HCT116 (cell line): Measurements from ENCODE around the gene ISM1. TPM values are rescaled to one million over a fixed set of nuclear protein-coding genes. Genes with fewer than 3 reads are reported as not detected.

Experiments used
- ATAC-seq: fragments of 200-7000 bp; cut with Tn5 transposase; 2 replicates; pipeline ENCODE4 v1.9.1; 2020; ENCODE audit warnings: mild to moderate bottlenecking, moderate library complexity
- BruUV-seq: library from RNA; stranded (reverse); fragments of 400-500 nt; replicated peaks from 2 replicates; lab custom pipeline; 2021; lab: Mats Ljungman, UMichigan
- CTCF ChIA-PET: fragments of 300-600 bp; sonication (Branson Sonifier 250); formaldehyde crosslinking; loops from one replicate; lab custom pipeline; 2021; ENCODE audit warnings: antibody characterized with exemption; lab: Charles Lee
- POLR2A ChIA-PET: fragments of 300-600, 350-600 bp; sonication (Branson Sonifier 250); formaldehyde crosslinking; loops from one replicate; lab custom pipeline; 2021; ENCODE audit warnings: antibody characterized with exemption; lab: Charles Lee
- RAD21 ChIA-PET, 2 experiments: fragments of 300-600 bp; sonication (Branson Sonifier 250); formaldehyde crosslinking; loops; one replicate each; lab custom pipeline; 2023; ENCODE audit warnings: low total read pairs in 2 of 2; ENCODE audit not compliant: uncharacterized antibody in 2 of 2, unreplicated experiment in 2 of 2, low non-redundant PET in 1 of 2; lab: Charles Lee
- DNase-seq: peaks from one replicate; pipeline ENCODE4 v3.0.0-alpha.2; 2010; ENCODE audit warnings: low read depth, low spot score
- H2AFZ ChIP-seq: fragments of 200-600 bp; shearing (Covaris generic), sonication (generic); 2 replicates; pipeline ENCODE4 v1.6.1; 2017; ENCODE audit warnings: low read depth, mixed run types, mixed read lengths, antibody characterized with exemption, low read length; ENCODE audit not compliant: poor library complexity, severe bottlenecking
- H3K27ac ChIP-seq: 2 replicates; pipeline ENCODE4 v1.5.1; 2012; ENCODE audit warnings: low read depth, low read length
- H3K27me3 ChIP-seq: fragments of 200-600 bp; sonication (generic); 2 replicates; pipeline ENCODE4 v1.6.1; 2016; ENCODE audit warnings: mixed run types, low read length, mixed read lengths; ENCODE audit not compliant: insufficient read depth
- H3K36me3 ChIP-seq, 2 experiments: fragments of 200-500 bp in 1 of 2; fragments of 200-600 bp in 1 of 2; sonication (Bioruptor generic) in 1 of 2; sonication (generic) in 1 of 2; 2 replicates each; pipeline versions ENCODE4 v1.5.1 to v1.6.1; 2014 to 2016; ENCODE audit warnings: low read length in 2 of 2, inconsistent platforms in 1 of 2, mixed read lengths in 1 of 2, mixed run types in 1 of 2; ENCODE audit not compliant: insufficient read depth in 2 of 2, control insufficient read depth in 1 of 2
- H3K4me1 ChIP-seq, 2 experiments: fragments of 200-600 bp in 1 of 2; sonication (generic) in 1 of 2; 2 replicates each; pipeline versions ENCODE4 v1.5.1 to v1.6.1; 2012 to 2017; ENCODE audit warnings: low read length in 2 of 2, inconsistent platforms in 1 of 2, mild to moderate bottlenecking in 1 of 2, mixed read lengths in 1 of 2, mixed run types in 1 of 2, moderate library complexity in 1 of 2; ENCODE audit not compliant: insufficient read depth in 2 of 2, control insufficient read depth in 1 of 2
- H3K4me2 ChIP-seq: fragments of 200-600 bp; sonication (generic); 2 replicates; pipeline ENCODE4 v1.6.1; 2017; ENCODE audit warnings: mixed run types, low read length, mixed read lengths
- H3K4me3 ChIP-seq, 2 experiments: fragments of 200-600 bp in 1 of 2; sonication (generic) in 1 of 2; replicated peaks in 1 of 2; 2 replicates each; pipeline ENCODE4 v1.5.1; 2011 to 2016; ENCODE audit warnings: low read length in 2 of 2, control low read depth in 1 of 2, low read depth in 1 of 2, mild to moderate bottlenecking in 1 of 2, mixed read lengths in 1 of 2, mixed run types in 1 of 2
- H3K79me2 ChIP-seq: fragments of 200-600 bp; sonication (generic); 2 replicates; pipeline ENCODE4 v1.6.1; 2017; ENCODE audit warnings: mild to moderate bottlenecking, mixed run types, low read length, moderate library complexity, mixed read lengths; ENCODE audit not compliant: insufficient read depth
- H3K9ac ChIP-seq: fragments of 200-600 bp; sonication (generic); 2 replicates; pipeline ENCODE4 v1.6.1; 2016; ENCODE audit warnings: low read length, mixed read lengths
- H3K9me2 ChIP-seq: fragments of 200-600 bp; sonication (generic), shearing (Covaris generic); 2 replicates; pipeline ENCODE4 v1.6.1; 2017; ENCODE audit warnings: mixed run types, mild to moderate bottlenecking, moderate library complexity; ENCODE audit not compliant: insufficient read depth
- H3K9me3 ChIP-seq, 2 experiments: fragments of 200-500 bp in 1 of 2; fragments of 200-600 bp in 1 of 2; sonication (Bioruptor generic) in 1 of 2; sonication (generic) in 1 of 2; 2 replicates each; pipeline ENCODE4 v1.6.1; 2014 to 2017; ENCODE audit warnings: low read length in 2 of 2, mixed read lengths in 2 of 2, inconsistent platforms in 1 of 2, low read depth in 1 of 2, mild to moderate bottlenecking in 1 of 2, mixed run types in 1 of 2, moderate library complexity in 1 of 2; ENCODE audit not compliant: control insufficient read depth in 1 of 2, insufficient read depth in 1 of 2
- H4K20me1 ChIP-seq: fragments of 200-600 bp; sonication (generic), shearing (Covaris generic); 2 replicates; pipeline ENCODE4 v1.6.1; 2017; ENCODE audit warnings: mixed run types, mild to moderate bottlenecking, moderate library complexity; ENCODE audit not compliant: insufficient read depth
- CBX3 ChIP-seq: IDR thresholded peaks from 2 replicates; pipeline ENCODE4 v1.6.1; 2012; ENCODE audit warnings: low read depth
- CEBPB ChIP-seq: IDR thresholded peaks from 2 replicates; pipeline ENCODE4 v1.6.1; 2012; ENCODE audit warnings: low read depth
- ELF1 ChIP-seq: IDR thresholded peaks from 2 replicates; pipeline ENCODE4 v1.6.1; 2012; ENCODE audit warnings: low read depth, borderline replicate concordance
- EZH2 ChIP-seq: fragments of 200-600 bp; sonication (generic); IDR thresholded peaks from 2 replicates; pipeline ENCODE4 v1.6.1; 2017; ENCODE audit warnings: antibody characterized with exemption, mixed run types
- EZH2phosphoT487 ChIP-seq: fragments of 200-600 bp; IDR thresholded peaks from 2 replicates; pipeline ENCODE4 v1.6.1; 2018; ENCODE audit warnings: antibody characterized with exemption, borderline replicate concordance
- JUND ChIP-seq: IDR thresholded peaks from 2 replicates; pipeline ENCODE4 v1.6.1; 2012
- POLR2A ChIP-seq: IDR thresholded peaks from 2 replicates; pipeline ENCODE4 v1.7.0; 2011; ENCODE audit warnings: borderline replicate concordance; ENCODE audit not compliant: insufficient read depth, insufficient read length; ENCODE audit errors: extremely low read depth
- POLR2AphosphoS5 ChIP-seq: IDR thresholded peaks from 2 replicates; pipeline ENCODE4 v1.6.1; 2011; ENCODE audit warnings: mild to moderate bottlenecking, low read depth, low read length, moderate library complexity
- RAD21 ChIP-seq: IDR thresholded peaks from 2 replicates; pipeline ENCODE4 v1.6.1; 2012; ENCODE audit warnings: low read depth, mild to moderate bottlenecking
- SIN3A ChIP-seq: IDR thresholded peaks from 2 replicates; pipeline ENCODE4 v1.6.1; 2012; ENCODE audit warnings: low read depth
- SP1 ChIP-seq: IDR thresholded peaks from 2 replicates; pipeline ENCODE4 v1.6.1; 2012; ENCODE audit warnings: low read depth
- SRF ChIP-seq: IDR thresholded peaks from 2 replicates; pipeline ENCODE4 v1.6.1; 2012; ENCODE audit warnings: low read depth
- TCF7L2 ChIP-seq: IDR thresholded peaks from 2 replicates; pipeline ENCODE4 v1.7.0; 2011; ENCODE audit warnings: borderline replicate concordance, inconsistent platforms; ENCODE audit not compliant: insufficient read depth, insufficient read length; ENCODE audit errors: extremely low read depth
- YY1 ChIP-seq: IDR thresholded peaks from 2 replicates; pipeline ENCODE4 v1.6.1; 2011; ENCODE audit warnings: low read length, low read depth, moderate library complexity, mild to moderate bottlenecking; ENCODE audit not compliant: insufficient replicate concordance; ENCODE audit errors: extremely low read depth
- ZFX ChIP-seq: fragments of 450-650 bp; IDR thresholded peaks from 2 replicates; pipeline ENCODE4 v1.6.1; 2017
- ZNF274 ChIP-seq: fragments of 200-500 bp; sonication (Bioruptor generic); IDR thresholded peaks from 2 replicates; pipeline ENCODE4 v1.6.1; 2014; ENCODE audit warnings: mild to moderate bottlenecking, low read depth, low read length, inconsistent platforms
- intact Hi-C: fragments of 100-400 bp; cut with micrococcal nuclease; formaldehyde crosslinking; loops from 2 replicates; pipeline ENCODE4 v1.10.0; 2022
- total RNA-seq: library from RNA; stranded (reverse); gene quantifications from one replicate; pipeline ENCODE4 v1.2.1, GENCODE V29; 2021; ENCODE audit not compliant: unreplicated experiment
- TF ChIP-seq, protein P1 (sequence below): IDR thresholded peaks from 2 replicates; pipeline ENCODE4 v1.6.1; 2012
- TF ChIP-seq, protein P2 (sequence below): IDR thresholded peaks from 2 replicates; pipeline ENCODE4 v1.6.1; 2012; ENCODE audit warnings: low read depth
- TF ChIP-seq, protein P3 (sequence below), 3 experiments: fragments of 200-600 bp in 1 of 3; sonication (generic) in 1 of 3; IDR thresholded peaks in 2 of 3; conservative IDR thresholded peaks in 1 of 3; 2 replicates each; pipeline ENCODE4 v1.5.1; 2012 to 2017; ENCODE audit warnings: low read depth in 2 of 3, low read length in 2 of 3, antibody characterized with exemption in 1 of 3, borderline replicate concordance in 1 of 3, control low read depth in 1 of 3, mild to moderate bottlenecking in 1 of 3, mixed read lengths in 1 of 3, mixed run types in 1 of 3, moderate library complexity in 1 of 3; ENCODE audit not compliant: insufficient read depth in 1 of 3
- TF ChIP-seq, protein P4 (sequence below): IDR thresholded peaks from 2 replicates; pipeline ENCODE4 v1.6.1; 2012

Gene ISM1
- total RNA-seq, 1 experiment from 2014 or later, result 0.37 TPM

DNA sequence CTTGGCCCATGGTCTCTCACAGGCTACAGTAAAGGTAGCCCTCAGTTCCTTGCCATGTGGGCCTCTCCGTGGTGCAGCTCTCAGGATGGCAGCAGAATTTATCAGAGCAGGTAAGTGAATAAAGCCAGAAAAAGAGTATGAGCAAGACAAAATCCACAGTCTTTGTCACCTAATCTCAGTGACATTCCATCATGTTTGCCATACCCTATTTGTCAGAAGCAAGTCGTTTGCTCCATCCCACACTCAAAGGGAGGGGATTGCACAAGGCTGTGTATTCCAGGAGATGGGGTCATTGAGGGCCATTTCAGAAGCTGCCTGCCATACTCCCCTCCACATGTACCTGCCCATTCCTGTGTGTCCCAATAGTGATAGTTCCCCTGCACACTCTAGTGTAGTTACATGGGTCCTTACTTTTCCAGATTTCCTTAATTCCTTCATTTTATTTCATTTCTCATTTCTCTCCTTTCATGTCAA, 24.2 kb downstream of the ISM1 start:
- no peaks in the 10 kb centered on the region; the same call in 1 of the 2 replicates for H3K27me3 ChIP-seq
- H2AFZ ChIP-seq, result no peak overlapping the region
- ChIA-PET RAD21 (no interaction called here), POLR2A (no interaction called here), CTCF (no interaction called here)
- H3K4me3 ChIP-seq, result no peak overlapping the region
- H3K4me1 ChIP-seq, result peaks cover 4 to 12% of the 10 kb centered on the region in 2 experiments; a peak in 3 of 4 replicates
- no peak overlapping the region for H3K9ac ChIP-seq
- H3K27ac ChIP-seq, result no peak overlapping the region
- no peaks in the 10 kb centered on the region for H3K9me3 ChIP-seq
- no peaks in the 10 kb centered on the region for H4K20me1 ChIP-seq
- no peak for ATAC-seq
- no peaks in the 10 kb centered on the region for H3K9me2 ChIP-seq
- DNase-seq, result no peak
- H3K4me2 ChIP-seq, result no peak overlapping the region
- H3K79me2 ChIP-seq, result no peaks in the 10 kb centered on the region
- H3K36me3 ChIP-seq, result no peaks in the 10 kb centered on the region
- intact Hi-C loops, result no loop called here
- BruUV-seq, result no TSS peak
- TF ChIP-seq YY1 (no peak), CEBPB (no peak), EZH2 (no peak), SP1 (no peak), ZNF274 (no peak), RAD21 (no peak), ZFX (no peak), SRF (no peak), JUND (no peak), TCF7L2 (no peak), POLR2A (no peak), ELF1 (no peak), CBX3 (no peak), EZH2phosphoT487 (no peak), SIN3A (no peak), POLR2AphosphoS5 (no peak)
- TF ChIP-seq, protein P1, sequence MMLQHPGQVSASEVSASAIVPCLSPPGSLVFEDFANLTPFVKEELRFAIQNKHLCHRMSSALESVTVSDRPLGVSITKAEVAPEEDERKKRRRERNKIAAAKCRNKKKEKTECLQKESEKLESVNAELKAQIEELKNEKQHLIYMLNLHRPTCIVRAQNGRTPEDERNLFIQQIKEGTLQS, result no peak
- TF ChIP-seq, protein P2, sequence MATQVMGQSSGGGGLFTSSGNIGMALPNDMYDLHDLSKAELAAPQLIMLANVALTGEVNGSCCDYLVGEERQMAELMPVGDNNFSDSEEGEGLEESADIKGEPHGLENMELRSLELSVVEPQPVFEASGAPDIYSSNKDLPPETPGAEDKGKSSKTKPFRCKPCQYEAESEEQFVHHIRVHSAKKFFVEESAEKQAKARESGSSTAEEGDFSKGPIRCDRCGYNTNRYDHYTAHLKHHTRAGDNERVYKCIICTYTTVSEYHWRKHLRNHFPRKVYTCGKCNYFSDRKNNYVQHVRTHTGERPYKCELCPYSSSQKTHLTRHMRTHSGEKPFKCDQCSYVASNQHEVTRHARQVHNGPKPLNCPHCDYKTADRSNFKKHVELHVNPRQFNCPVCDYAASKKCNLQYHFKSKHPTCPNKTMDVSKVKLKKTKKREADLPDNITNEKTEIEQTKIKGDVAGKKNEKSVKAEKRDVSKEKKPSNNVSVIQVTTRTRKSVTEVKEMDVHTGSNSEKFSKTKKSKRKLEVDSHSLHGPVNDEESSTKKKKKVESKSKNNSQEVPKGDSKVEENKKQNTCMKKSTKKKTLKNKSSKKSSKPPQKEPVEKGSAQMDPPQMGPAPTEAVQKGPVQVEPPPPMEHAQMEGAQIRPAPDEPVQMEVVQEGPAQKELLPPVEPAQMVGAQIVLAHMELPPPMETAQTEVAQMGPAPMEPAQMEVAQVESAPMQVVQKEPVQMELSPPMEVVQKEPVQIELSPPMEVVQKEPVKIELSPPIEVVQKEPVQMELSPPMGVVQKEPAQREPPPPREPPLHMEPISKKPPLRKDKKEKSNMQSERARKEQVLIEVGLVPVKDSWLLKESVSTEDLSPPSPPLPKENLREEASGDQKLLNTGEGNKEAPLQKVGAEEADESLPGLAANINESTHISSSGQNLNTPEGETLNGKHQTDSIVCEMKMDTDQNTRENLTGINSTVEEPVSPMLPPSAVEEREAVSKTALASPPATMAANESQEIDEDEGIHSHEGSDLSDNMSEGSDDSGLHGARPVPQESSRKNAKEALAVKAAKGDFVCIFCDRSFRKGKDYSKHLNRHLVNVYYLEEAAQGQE, result no peak
- TF ChIP-seq, protein P3, sequence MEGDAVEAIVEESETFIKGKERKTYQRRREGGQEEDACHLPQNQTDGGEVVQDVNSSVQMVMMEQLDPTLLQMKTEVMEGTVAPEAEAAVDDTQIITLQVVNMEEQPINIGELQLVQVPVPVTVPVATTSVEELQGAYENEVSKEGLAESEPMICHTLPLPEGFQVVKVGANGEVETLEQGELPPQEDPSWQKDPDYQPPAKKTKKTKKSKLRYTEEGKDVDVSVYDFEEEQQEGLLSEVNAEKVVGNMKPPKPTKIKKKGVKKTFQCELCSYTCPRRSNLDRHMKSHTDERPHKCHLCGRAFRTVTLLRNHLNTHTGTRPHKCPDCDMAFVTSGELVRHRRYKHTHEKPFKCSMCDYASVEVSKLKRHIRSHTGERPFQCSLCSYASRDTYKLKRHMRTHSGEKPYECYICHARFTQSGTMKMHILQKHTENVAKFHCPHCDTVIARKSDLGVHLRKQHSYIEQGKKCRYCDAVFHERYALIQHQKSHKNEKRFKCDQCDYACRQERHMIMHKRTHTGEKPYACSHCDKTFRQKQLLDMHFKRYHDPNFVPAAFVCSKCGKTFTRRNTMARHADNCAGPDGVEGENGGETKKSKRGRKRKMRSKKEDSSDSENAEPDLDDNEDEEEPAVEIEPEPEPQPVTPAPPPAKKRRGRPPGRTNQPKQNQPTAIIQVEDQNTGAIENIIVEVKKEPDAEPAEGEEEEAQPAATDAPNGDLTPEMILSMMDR (IDR thresholded peaks at IDR 0.05 in 2 of 3, conservative IDR thresholded peaks at IDR 0.05 in 1 of 3; ENCODE audit: borderline replicate concordance in 1 of 3, insufficient read depth in 1 of 3, low read depth in 2 of 3, low read length in 2 of 3), result no peak
- TF ChIP-seq, protein P4, sequence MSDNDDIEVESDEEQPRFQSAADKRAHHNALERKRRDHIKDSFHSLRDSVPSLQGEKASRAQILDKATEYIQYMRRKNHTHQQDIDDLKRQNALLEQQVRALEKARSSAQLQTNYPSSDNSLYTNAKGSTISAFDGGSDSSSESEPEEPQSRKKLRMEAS, result no peak
- TF ChIP-seq, all 23 proteins: peak for 0
